ENCODE measurements around the gene DLEC1.

- TF ChIP-seq POLR2A (IDR thresholded peaks at IDR 0.05) (no peak), CTCF (IDR thresholded peaks at IDR 0.05) (no peak)
Measured at GRCh38 chr3:38059148-38059547, 20.1 kb downstream of the DLEC1 start.
